Transverse colon (tissue), 4 donors: Measurements from ENCODE around the gene ASXL1.
"Not testable (repeated sequence)": the region's sequence is repeated elsewhere in the genome, so short reads cannot be mapped to it uniquely, and the experiment has no call there.

Experiments used
- CTCF ChIP-seq, 5 experiments: fragments of 200-600 bp in 3 of 5; fragments of 450-650 bp in 2 of 5; sonication (generic) in 3 of 5; IDR thresholded peaks; 1 replicate in 2 of 5; 2 replicates in 3 of 5; pipeline ENCODE4 v1.5.1; 2016 to 2017; ENCODE audit warnings: antibody characterized with exemption in 5 of 5, inconsistent platforms in 3 of 5, mild to moderate bottlenecking in 2 of 5, moderate library complexity in 1 of 5
- POLR2A ChIP-seq: fragments of 450-650 bp; IDR thresholded peaks from one replicate; pipeline ENCODE4 v1.6.1; 2016; ENCODE audit warnings: antibody characterized with exemption, mild to moderate bottlenecking, moderate library complexity
- POLR2AphosphoS5 ChIP-seq, 3 donors: sonication (generic); formaldehyde crosslinking; IDR thresholded peaks; one replicate each; pipeline ENCODE4 v1.6.1; 2016; ENCODE audit warnings: antibody characterized with exemption in 3 of 3

GRCh38 chr20:32322260-32322659 lies 35.9 kb upstream of the ASXL1 start:
- not testable (repeated sequence) for TF ChIP-seq POLR2AphosphoS5 (IDR thresholded peaks at IDR 0.05); CTCF (IDR thresholded peaks at IDR 0.05); POLR2A
